ENCODE measurements around the gene DYNLT2. TPM values are rescaled to one million over a fixed set of nuclear protein-coding genes. Genes with fewer than 3 reads are reported as not detected.
"Not testable (repeated sequence)": the region's sequence is repeated elsewhere in the genome, so short reads cannot be mapped to it uniquely, and the experiment has no call there.

The DYNLT2 gene
- total RNA-seq, 1 donor from 2014 or later, result 1.1 TPM

GRCh38 chr6:169776379-169776778, 25.0 kb upstream of the DYNLT2 start:
- DNase-seq (ENCODE audit: low read depth) (no peak), FAIRE-seq (no peak)
- Histone ChIP-seq H3K36me3 (ENCODE audit: control insufficient read depth, insufficient read depth, low read length) (peaks cover 6% of the 10 kb centered on the region), H3K27me3 (ENCODE audit: control insufficient read depth, insufficient read depth, low read length) (no peaks in the 10 kb centered on the region), H3K4me3 (ENCODE audit: low read depth, low read length) (no peak overlapping the region)
- TF ChIP-seq CTCF (IDR thresholded peaks at IDR 0.05; ENCODE audit: insufficient read depth, low read length, severe bottlenecking), result no peak

- peak; percentile 91 for FAIRE-seq
- peaks cover 6% of the 10 kb centered on the region for H3K36me3 ChIP-seq (ENCODE audit: control insufficient read depth, insufficient read depth, low read length)
- no peak for TF ChIP-seq CTCF (IDR thresholded peaks at IDR 0.05; ENCODE audit: insufficient read depth, low read length, severe bottlenecking)
These were observed 23.9 kb upstream of the DYNLT2 start for GRCh38 chr6:169775321-169775720.

GRCh38 chr6:169774347-169774746, 23.0 kb upstream of the DYNLT2 start:
- TF ChIP-seq CTCF (IDR thresholded peaks at IDR 0.05; ENCODE audit: insufficient read depth, low read length, severe bottlenecking), result no peak
- Histone ChIP-seq H3K27me3 (ENCODE audit: control insufficient read depth, insufficient read depth, low read length) (no peaks in the 10 kb centered on the region), H3K36me3 (ENCODE audit: control insufficient read depth, insufficient read depth, low read length) (peaks cover 6% of the 10 kb centered on the region), H3K4me3 (ENCODE audit: low read depth, low read length) (no peak overlapping the region)
- FAIRE-seq (peak; percentile 43), DNase-seq (ENCODE audit: low read depth) (no peak)

More at GRCh38 chr6:169775321-169775720, 23.9 kb upstream of the DYNLT2 start:
- Histone ChIP-seq H3K27me3 (ENCODE audit: control insufficient read depth, insufficient read depth, low read length) (no peaks in the 10 kb centered on the region), H3K4me3 (ENCODE audit: low read depth, low read length) (no peak overlapping the region)
- DNase-seq (ENCODE audit: low read depth), result no peak

GRCh38 chr6:169766921-169767736, 15.8 kb upstream of the DYNLT2 start:
- no peak for TF ChIP-seq CTCF (IDR thresholded peaks at IDR 0.05; ENCODE audit: insufficient read depth, low read length, severe bottlenecking)
- DNase-seq (ENCODE audit: low read depth) (no peak), FAIRE-seq (peak; percentile 95)
- Histone ChIP-seq H3K4me3 (ENCODE audit: low read depth, low read length) (no peak overlapping the region), H3K27me3 (ENCODE audit: control insufficient read depth, insufficient read depth, low read length) (no peaks in the 10 kb centered on the region), H3K36me3 (ENCODE audit: control insufficient read depth, insufficient read depth, low read length) (peaks cover 12% of the 10 kb centered on the region)

GRCh38 chr6:169766232-169766631, 14.9 kb upstream of the DYNLT2 start:
- FAIRE-seq, result no peak
- TF ChIP-seq CTCF (IDR thresholded peaks at IDR 0.05; ENCODE audit: insufficient read depth, low read length, severe bottlenecking), result no peak
- DNase-seq (ENCODE audit: low read depth), result no peak
- Histone ChIP-seq H3K27me3 (ENCODE audit: control insufficient read depth, insufficient read depth, low read length) (no peaks in the 10 kb centered on the region), H3K4me3 (ENCODE audit: low read depth, low read length) (no peak overlapping the region), H3K36me3 (ENCODE audit: control insufficient read depth, insufficient read depth, low read length) (peaks cover 12% of the 10 kb centered on the region)

- FAIRE-seq, result peak; percentile 82
- DNase-seq (ENCODE audit: low read depth); H3K4me3 ChIP-seq (ENCODE audit: low read depth, low read length); H3K27me3 ChIP-seq (ENCODE audit: control insufficient read depth, insufficient read depth, low read length): not testable (repeated sequence)
- H3K36me3 ChIP-seq (ENCODE audit: control insufficient read depth, insufficient read depth, low read length), result peaks cover 12% of the 10 kb centered on the region
These were observed 14.4 kb upstream of the DYNLT2 start for GRCh38 chr6:169765789-169766188.
